HepG2 (cell line): Measurements from ENCODE around the gene BCAN. TPM values are rescaled to one million over a fixed set of nuclear protein-coding genes. Genes with fewer than 3 reads are reported as not detected.
A peak's percentile ranks its signal among the peaks of the same experiment; 100 is the strongest.

ENCODE experiments used
- CAMTA2 ChIP-seq: sonication (generic); formaldehyde crosslinking; IDR thresholded peaks from 2 replicates; pipeline ENCODE4 v1.4.0; 2020; ENCODE audit warnings: mild to moderate bottlenecking, missing genetic modification reagents, borderline replicate concordance
- FOXK1 ChIP-seq: sonication (generic); formaldehyde crosslinking; IDR thresholded peaks from 2 replicates; pipeline ENCODE4 v1.4.0; 2020; ENCODE audit warnings: low read depth, missing genetic modification reagents, borderline replicate concordance
- MYC ChIP-seq: sonication (generic); formaldehyde crosslinking; IDR thresholded peaks from 2 replicates; pipeline ENCODE4 v1.9.0; 2021; ENCODE audit warnings: missing genetic modification reagents, borderline replicate concordance
- SATB2 ChIP-seq: sonication (generic); formaldehyde crosslinking; IDR thresholded peaks from 2 replicates; pipeline ENCODE4 v1.5.0; 2020; ENCODE audit warnings: missing genetic modification reagents
- SRY ChIP-seq: sonication (generic); formaldehyde crosslinking; IDR thresholded peaks from 2 replicates; pipeline ENCODE4 v1.8.0; 2022; ENCODE audit warnings: mild to moderate bottlenecking, missing genetic modification reagents
- TCF7L2 ChIP-seq: IDR thresholded peaks from 2 replicates; pipeline ENCODE4 v1.6.1; 2011; ENCODE audit warnings: mild to moderate bottlenecking, low read depth, low read length, moderate library complexity
- ZNF354B ChIP-seq: sonication (generic); formaldehyde crosslinking; IDR thresholded peaks from 2 replicates; pipeline ENCODE4 v1.8.0; 2022; ENCODE audit warnings: mild to moderate bottlenecking, missing genetic modification reagents
- ZNF777 ChIP-seq: sonication (generic); formaldehyde crosslinking; IDR thresholded peaks from 2 replicates; pipeline ENCODE4 v1.4.0; 2020; ENCODE audit warnings: missing genetic modification reagents
- polyA plus RNA-seq, 8 experiments: library from polyadenylated mRNA; depleted of rRNA in 3 of 8; stranded (reverse) in 7 of 8; unstranded in 1 of 8; fragments of >200 nt; fragmentation: Illumina TruSeq in 4 of 8; extraction: Trizol in 4 of 8; gene quantifications; 2 replicates each; pipeline versions ENCODE4 v1.2.1 to v1.2.3, GENCODE V29; 2011 to 2016; ENCODE audit warnings: low read depth in 4 of 8, missing spikeins in 1 of 8, mixed read lengths in 1 of 8; ENCODE audit not compliant: insufficient read depth in 1 of 8
- total RNA-seq, 5 experiments: library from RNA; depleted of rRNA; stranded (reverse); fragments of >200 nt; fragmentation: Illumina TruSeq; extraction: Trizol; gene quantifications; 2 replicates each; pipeline ENCODE4 v1.2.3, GENCODE V29; 2016; ENCODE audit warnings: low read depth in 1 of 5
- TF ChIP-seq, protein P1 (sequence below), 2 experiments: sonication (generic) in 1 of 2; formaldehyde crosslinking in 1 of 2; IDR thresholded peaks; 2 replicates each; pipeline versions ENCODE4 v1.6.1 to v1.9.0; 2014 to 2022; ENCODE audit warnings: antibody characterized with exemption in 1 of 2, borderline replicate concordance in 1 of 2, inconsistent platforms in 1 of 2, low read depth in 1 of 2, missing genetic modification reagents in 1 of 2
- TF ChIP-seq, protein P2 (sequence below): sonication (generic); formaldehyde crosslinking; IDR thresholded peaks from 2 replicates; pipeline ENCODE4 v1.8.1; 2023; ENCODE audit warnings: mild to moderate bottlenecking, missing genetic modification reagents
- TF ChIP-seq, protein P3 (sequence below): sonication (generic); formaldehyde crosslinking; conservative IDR thresholded peaks from 2 replicates; pipeline ENCODE4 v1.8.0; 2022; ENCODE audit warnings: low read depth, missing genetic modification reagents
- TF ChIP-seq, protein P4 (sequence below): sonication (generic); formaldehyde crosslinking; conservative IDR thresholded peaks from 2 replicates; pipeline ENCODE4 v1.4.0; 2020; ENCODE audit warnings: missing genetic modification reagents
- TF ChIP-seq, protein P5 (sequence below): sonication (generic); formaldehyde crosslinking; IDR thresholded peaks from 2 replicates; pipeline ENCODE4 v1.4.0; 2020; ENCODE audit warnings: missing genetic modification reagents, borderline replicate concordance

Gene BCAN
- total and polyA plus RNA-seq, 2 of the 13 experiments (the other 11 are each of a cell fraction or from before 2014, with no cell fraction given) = not detected

DNA sequence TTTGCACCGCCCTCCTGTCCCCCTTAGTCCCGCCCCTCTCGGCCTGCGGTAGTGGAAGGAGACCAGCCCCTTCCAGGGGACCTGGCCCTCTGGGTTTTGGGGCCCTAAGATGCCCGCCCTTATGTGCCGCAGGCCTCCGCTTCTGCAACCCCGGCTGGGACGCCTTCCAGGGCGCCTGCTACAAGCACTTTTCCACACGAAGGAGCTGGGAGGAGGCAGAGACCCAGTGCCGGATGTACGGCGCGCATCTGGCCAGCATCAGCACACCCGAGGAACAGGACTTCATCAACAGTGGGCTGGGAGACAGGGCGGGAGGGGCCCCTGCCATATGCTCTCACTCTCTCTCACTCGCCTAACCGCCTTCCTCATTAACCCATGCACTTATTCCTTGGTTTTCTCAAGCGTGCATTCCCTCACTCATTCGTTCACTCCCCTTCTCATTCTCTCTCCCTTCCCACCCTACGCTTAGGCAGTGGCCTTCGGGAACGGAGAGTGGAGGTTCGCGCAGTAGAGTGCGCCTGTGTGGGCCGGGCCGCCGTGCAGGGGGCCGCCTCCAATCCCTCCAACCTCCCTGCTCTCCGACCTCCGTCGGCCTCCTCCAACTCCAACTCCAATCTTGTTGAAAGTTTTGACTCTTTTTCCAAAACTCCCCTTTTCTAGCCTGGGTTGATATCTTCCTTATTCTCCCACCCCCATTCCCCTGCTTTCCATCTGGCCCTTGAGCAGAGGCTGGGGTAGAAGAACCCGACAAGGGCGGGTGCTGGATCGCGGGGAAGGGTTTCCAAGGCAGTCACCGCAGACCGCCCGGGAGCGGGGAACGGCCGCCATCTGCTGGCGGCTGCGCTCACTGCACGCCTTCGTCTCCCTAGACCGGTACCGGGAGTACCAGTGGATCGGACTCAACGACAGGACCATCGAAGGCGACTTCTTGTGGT is 15.2 kb downstream of the BCAN start (continued):
- TF ChIP-seq, protein P1, sequence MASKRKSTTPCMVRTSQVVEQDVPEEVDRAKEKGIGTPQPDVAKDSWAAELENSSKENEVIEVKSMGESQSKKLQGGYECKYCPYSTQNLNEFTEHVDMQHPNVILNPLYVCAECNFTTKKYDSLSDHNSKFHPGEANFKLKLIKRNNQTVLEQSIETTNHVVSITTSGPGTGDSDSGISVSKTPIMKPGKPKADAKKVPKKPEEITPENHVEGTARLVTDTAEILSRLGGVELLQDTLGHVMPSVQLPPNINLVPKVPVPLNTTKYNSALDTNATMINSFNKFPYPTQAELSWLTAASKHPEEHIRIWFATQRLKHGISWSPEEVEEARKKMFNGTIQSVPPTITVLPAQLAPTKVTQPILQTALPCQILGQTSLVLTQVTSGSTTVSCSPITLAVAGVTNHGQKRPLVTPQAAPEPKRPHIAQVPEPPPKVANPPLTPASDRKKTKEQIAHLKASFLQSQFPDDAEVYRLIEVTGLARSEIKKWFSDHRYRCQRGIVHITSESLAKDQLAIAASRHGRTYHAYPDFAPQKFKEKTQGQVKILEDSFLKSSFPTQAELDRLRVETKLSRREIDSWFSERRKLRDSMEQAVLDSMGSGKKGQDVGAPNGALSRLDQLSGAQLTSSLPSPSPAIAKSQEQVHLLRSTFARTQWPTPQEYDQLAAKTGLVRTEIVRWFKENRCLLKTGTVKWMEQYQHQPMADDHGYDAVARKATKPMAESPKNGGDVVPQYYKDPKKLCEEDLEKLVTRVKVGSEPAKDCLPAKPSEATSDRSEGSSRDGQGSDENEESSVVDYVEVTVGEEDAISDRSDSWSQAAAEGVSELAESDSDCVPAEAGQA (IDR thresholded peaks at IDR 0.05; ENCODE audit: low read depth) = no peak
- TF ChIP-seq, protein P1 (CRISPR knock-in tag; IDR thresholded peaks at IDR 0.05; ENCODE audit: borderline replicate concordance) = no peak
- TF ChIP-seq TCF7L2 = no peak
- TF ChIP-seq FOXK1 (CRISPR knock-in tag) = no peak
- TF ChIP-seq, protein P2, sequence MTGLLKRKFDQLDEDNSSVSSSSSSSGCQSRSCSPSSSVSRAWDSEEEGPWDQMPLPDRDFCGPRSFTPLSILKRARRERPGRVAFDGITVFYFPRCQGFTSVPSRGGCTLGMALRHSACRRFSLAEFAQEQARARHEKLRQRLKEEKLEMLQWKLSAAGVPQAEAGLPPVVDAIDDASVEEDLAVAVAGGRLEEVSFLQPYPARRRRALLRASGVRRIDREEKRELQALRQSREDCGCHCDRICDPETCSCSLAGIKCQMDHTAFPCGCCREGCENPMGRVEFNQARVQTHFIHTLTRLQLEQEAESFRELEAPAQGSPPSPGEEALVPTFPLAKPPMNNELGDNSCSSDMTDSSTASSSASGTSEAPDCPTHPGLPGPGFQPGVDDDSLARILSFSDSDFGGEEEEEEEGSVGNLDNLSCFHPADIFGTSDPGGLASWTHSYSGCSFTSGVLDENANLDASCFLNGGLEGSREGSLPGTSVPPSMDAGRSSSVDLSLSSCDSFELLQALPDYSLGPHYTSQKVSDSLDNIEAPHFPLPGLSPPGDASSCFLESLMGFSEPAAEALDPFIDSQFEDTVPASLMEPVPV (CRISPR knock-in tag) = no peak
- TF ChIP-seq ZNF354B (CRISPR knock-in tag) = 0 out of 2 replicates have a peak, but pooled peaks have one; percentile 51
- no peak for TF ChIP-seq CAMTA2
- TF ChIP-seq ZNF777 (CRISPR knock-in tag) = no peak
- TF ChIP-seq SATB2 = no peak
- TF ChIP-seq SRY (CRISPR knock-in tag) = no peak
- TF ChIP-seq, protein P3, sequence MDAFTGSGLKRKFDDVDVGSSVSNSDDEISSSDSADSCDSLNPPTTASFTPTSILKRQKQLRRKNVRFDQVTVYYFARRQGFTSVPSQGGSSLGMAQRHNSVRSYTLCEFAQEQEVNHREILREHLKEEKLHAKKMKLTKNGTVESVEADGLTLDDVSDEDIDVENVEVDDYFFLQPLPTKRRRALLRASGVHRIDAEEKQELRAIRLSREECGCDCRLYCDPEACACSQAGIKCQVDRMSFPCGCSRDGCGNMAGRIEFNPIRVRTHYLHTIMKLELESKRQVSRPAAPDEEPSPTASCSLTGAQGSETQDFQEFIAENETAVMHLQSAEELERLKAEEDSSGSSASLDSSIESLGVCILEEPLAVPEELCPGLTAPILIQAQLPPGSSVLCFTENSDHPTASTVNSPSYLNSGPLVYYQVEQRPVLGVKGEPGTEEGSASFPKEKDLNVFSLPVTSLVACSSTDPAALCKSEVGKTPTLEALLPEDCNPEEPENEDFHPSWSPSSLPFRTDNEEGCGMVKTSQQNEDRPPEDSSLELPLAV (CRISPR knock-in tag) = no peak
- TF ChIP-seq, protein P4, sequence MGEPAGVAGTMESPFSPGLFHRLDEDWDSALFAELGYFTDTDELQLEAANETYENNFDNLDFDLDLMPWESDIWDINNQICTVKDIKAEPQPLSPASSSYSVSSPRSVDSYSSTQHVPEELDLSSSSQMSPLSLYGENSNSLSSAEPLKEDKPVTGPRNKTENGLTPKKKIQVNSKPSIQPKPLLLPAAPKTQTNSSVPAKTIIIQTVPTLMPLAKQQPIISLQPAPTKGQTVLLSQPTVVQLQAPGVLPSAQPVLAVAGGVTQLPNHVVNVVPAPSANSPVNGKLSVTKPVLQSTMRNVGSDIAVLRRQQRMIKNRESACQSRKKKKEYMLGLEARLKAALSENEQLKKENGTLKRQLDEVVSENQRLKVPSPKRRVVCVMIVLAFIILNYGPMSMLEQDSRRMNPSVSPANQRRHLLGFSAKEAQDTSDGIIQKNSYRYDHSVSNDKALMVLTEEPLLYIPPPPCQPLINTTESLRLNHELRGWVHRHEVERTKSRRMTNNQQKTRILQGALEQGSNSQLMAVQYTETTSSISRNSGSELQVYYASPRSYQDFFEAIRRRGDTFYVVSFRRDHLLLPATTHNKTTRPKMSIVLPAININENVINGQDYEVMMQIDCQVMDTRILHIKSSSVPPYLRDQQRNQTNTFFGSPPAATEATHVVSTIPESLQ = no peak
- TF ChIP-seq, protein P5, sequence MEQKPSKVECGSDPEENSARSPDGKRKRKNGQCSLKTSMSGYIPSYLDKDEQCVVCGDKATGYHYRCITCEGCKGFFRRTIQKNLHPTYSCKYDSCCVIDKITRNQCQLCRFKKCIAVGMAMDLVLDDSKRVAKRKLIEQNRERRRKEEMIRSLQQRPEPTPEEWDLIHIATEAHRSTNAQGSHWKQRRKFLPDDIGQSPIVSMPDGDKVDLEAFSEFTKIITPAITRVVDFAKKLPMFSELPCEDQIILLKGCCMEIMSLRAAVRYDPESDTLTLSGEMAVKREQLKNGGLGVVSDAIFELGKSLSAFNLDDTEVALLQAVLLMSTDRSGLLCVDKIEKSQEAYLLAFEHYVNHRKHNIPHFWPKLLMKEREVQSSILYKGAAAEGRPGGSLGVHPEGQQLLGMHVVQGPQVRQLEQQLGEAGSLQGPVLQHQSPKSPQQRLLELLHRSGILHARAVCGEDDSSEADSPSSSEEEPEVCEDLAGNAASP = peak; percentile 33; the same call in 1 of the 2 replicates
- no peak for TF ChIP-seq MYC
